ENCODE data around the gene ATRN.
"Not testable (repeated sequence)": the region's sequence is repeated elsewhere in the genome, so short reads cannot be mapped to it uniquely, and the experiment has no call there.

ATRN gene

GRCh38 chr20:3521852-3522740 lies 51.3 kb downstream of the ATRN start:
- no peak for DNase-seq

- DNase-seq = not testable (repeated sequence)
Measured at GRCh38 chr20:3524696-3525095, 53.9 kb downstream of the ATRN start.

GRCh38 chr20:3532089-3532615 lies 61.3 kb downstream of the ATRN start:
- no peak for DNase-seq

- DNase-seq = not testable (repeated sequence)
Measured at GRCh38 chr20:3537733-3538132, 66.9 kb downstream of the ATRN start.

- peak; percentile 64 for DNase-seq
Measured at GRCh38 chr20:3539311-3540107, 68.7 kb downstream of the ATRN start.

GRCh38 chr20:3541887-3542721 lies 71.3 kb downstream of the ATRN start:
- no peak for DNase-seq

- no peak for DNase-seq
Measured at GRCh38 chr20:3543901-3544507, 73.2 kb downstream of the ATRN start.

- no peak for DNase-seq
Measured at GRCh38 chr20:3545401-3545925, 74.6 kb downstream of the ATRN start.

- DNase-seq = no peak
Measured at GRCh38 chr20:3547906-3548305, 77.1 kb downstream of the ATRN start.

- DNase-seq = no peak
Measured at GRCh38 chr20:3550837-3551236, 80.0 kb downstream of the ATRN start.

GRCh38 chr20:3551681-3552434 lies 81.0 kb downstream of the ATRN start:
- DNase-seq = peak; percentile 45

- DNase-seq = no peak
Measured at GRCh38 chr20:3553663-3554062, 82.8 kb downstream of the ATRN start.

- peak; percentile 55 for DNase-seq
Measured at GRCh38 chr20:3557237-3557785, 86.5 kb downstream of the ATRN start.

- no peak for DNase-seq
Measured at GRCh38 chr20:3559231-3559630, 88.4 kb downstream of the ATRN start.

GRCh38 chr20:3559637-3560036 lies 88.8 kb downstream of the ATRN start:
- DNase-seq = peak; percentile 67

GRCh38 chr20:3560162-3560561 lies 89.3 kb downstream of the ATRN start:
- DNase-seq = no peak

- no peak for DNase-seq
Measured at GRCh38 chr20:3560578-3560977, 89.8 kb downstream of the ATRN start.

GRCh38 chr20:3563133-3563532 lies 92.3 kb downstream of the ATRN start:
- no peak for DNase-seq

- peak; percentile 51 for DNase-seq
Measured at GRCh38 chr20:3563548-3564177, 92.8 kb downstream of the ATRN start.

- no peak for DNase-seq
Measured at GRCh38 chr20:3565851-3566250, 95.0 kb downstream of the ATRN start.

All from suppressor macrophage treated with lipopolysaccharide for 4 hours (primary cell).